Measurements from ENCODE around the gene TGFBR2. TPM values are rescaled to one million over a fixed set of nuclear protein-coding genes. Genes with fewer than 3 reads are reported as not detected.

TGFBR2 gene
- total and polyA plus RNA-seq, 8 donors: 109 to 269 (median 122) TPM

GRCh38 chr3:30712991-30713390 is 106.6 kb downstream of the TGFBR2 start:
- Histone ChIP-seq H3K36me3 (no peaks in the 10 kb centered on the region), H3K4me1 (peaks cover 0 to 2% of the 10 kb centered on the region in 2 donors), H3K27ac (no peak overlapping the region), H3K9me3 (no peaks in the 10 kb centered on the region), H3K27me3 (no peaks in the 10 kb centered on the region), H3K4me3 (no peak overlapping the region)
- no peak for ATAC-seq
- DNase-seq: no peak
- TF ChIP-seq, protein P1, sequence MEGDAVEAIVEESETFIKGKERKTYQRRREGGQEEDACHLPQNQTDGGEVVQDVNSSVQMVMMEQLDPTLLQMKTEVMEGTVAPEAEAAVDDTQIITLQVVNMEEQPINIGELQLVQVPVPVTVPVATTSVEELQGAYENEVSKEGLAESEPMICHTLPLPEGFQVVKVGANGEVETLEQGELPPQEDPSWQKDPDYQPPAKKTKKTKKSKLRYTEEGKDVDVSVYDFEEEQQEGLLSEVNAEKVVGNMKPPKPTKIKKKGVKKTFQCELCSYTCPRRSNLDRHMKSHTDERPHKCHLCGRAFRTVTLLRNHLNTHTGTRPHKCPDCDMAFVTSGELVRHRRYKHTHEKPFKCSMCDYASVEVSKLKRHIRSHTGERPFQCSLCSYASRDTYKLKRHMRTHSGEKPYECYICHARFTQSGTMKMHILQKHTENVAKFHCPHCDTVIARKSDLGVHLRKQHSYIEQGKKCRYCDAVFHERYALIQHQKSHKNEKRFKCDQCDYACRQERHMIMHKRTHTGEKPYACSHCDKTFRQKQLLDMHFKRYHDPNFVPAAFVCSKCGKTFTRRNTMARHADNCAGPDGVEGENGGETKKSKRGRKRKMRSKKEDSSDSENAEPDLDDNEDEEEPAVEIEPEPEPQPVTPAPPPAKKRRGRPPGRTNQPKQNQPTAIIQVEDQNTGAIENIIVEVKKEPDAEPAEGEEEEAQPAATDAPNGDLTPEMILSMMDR (IDR thresholded peaks at IDR 0.05): no peak
- intact Hi-C loops (cut with DNase I): no loop called here

- no peak for ATAC-seq
These were observed 107.6 kb downstream of the TGFBR2 start for GRCh38 chr3:30713885-30714503.

DNA sequence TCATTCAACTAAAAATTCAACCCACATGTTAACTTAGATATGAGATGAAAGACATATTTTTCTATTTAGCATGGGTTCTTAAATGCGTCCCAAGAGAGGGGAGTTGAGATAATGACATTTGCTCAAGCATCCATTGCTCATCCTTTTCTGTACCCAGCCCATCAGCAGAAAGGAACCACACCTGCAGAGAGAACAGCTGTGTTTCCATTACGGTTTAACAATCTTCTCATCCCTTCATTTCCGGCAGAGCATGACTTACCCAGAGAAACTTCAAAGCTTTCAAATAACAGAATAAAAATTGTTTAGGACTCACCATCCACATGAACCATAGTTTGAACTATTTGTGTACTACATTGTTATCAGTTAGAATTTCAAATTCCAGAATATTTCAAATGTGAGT is 113.1 kb downstream of the TGFBR2 start:
- ATAC-seq (no peak), DNase-seq (no peak)
- no peaks in the 10 kb centered on the region for H3K27me3 ChIP-seq
- H3K36me3 ChIP-seq: no peaks in the 10 kb centered on the region
- H3K4me1 ChIP-seq: no peaks in the 10 kb centered on the region
- H3K9me3 ChIP-seq: no peaks in the 10 kb centered on the region
- H3K27ac ChIP-seq: no peak overlapping the region
- H3K4me3 ChIP-seq: no peak overlapping the region
- intact Hi-C loops (cut with DNase I): no loop called here
- TF ChIP-seq, protein P1 (IDR thresholded peaks at IDR 0.05): no peak

More at GRCh38 chr3:30713885-30714503, 107.6 kb downstream of the TGFBR2 start:
- intact Hi-C loops (cut with DNase I): no loop called here
- Histone ChIP-seq H3K36me3 (no peaks in the 10 kb centered on the region), H3K4me3 (no peak overlapping the region), H3K9me3 (no peaks in the 10 kb centered on the region), H3K27me3 (no peaks in the 10 kb centered on the region), H3K4me1 (peaks cover 0 to 2% of the 10 kb centered on the region in 2 donors), H3K27ac (no peak overlapping the region)
- TF ChIP-seq, protein P1 (IDR thresholded peaks at IDR 0.05): no peak
- DNase-seq: peak in 1 of 4 donors; percentile 24

DNA sequence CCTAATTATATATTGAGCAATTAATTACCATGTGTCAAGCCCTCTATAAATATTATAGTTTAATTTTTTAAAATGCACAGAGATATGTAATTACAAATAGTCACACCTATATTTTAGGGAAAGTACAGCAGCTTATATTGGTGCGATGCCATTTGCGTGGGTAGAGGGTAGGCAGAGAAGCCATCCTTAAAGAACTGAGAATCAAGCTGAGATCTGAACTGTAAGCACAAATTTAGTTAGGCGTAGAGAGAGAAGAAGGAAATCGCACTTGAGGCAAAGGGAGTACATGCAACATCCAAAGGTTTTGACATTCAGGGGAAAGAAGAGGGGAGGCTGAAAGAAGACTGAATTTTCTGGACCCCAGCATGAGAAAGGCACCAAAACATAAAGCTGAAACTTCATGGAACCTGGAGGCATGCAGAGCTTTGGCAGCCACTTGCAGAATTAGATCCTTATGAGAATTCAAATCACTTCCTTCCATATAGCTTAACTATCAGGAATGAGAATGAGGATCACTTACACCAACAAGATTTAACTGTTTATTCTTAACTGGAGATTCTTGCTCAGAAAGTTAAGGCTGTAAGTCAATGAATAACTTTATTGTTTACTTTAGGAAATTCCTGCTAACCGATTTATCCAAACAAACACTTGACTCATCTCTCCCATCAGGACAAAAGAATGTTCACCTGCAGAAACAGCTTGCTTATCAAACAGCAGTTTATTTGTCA is 114.3 kb downstream of the TGFBR2 start:
- Histone ChIP-seq H3K27me3 (no peaks in the 10 kb centered on the region), H3K27ac (no peak overlapping the region), H3K9me3 (no peaks in the 10 kb centered on the region), H3K36me3 (no peaks in the 10 kb centered on the region), H3K4me3 (no peak overlapping the region), H3K4me1 (no peaks in the 10 kb centered on the region)
- no peak for DNase-seq
- TF ChIP-seq, protein P1 (IDR thresholded peaks at IDR 0.05): no peak
- intact Hi-C loops (cut with DNase I): no loop called here
- no peak for ATAC-seq

DNA sequence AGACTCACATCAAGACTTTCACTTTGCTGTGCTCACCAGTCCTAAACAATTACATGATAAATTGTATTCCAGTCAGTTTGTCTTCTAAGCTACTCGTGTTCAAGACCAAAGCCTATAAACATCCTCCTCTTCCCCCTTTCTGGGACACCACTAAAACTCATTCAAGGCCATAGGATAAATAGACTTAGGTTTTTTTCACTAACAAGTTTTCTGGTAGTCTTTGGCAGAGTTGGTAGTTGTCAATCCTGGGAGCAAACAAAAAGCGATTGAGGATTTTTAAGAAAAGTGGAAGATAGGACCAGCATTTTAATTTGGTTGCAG is 114.9 kb downstream of the TGFBR2 start:
- no peaks in the 10 kb centered on the region for H3K9me3 ChIP-seq
- intact Hi-C loops (cut with DNase I): no loop called here
- no peaks in the 10 kb centered on the region for H3K36me3 ChIP-seq
- H3K4me1 ChIP-seq: no peaks in the 10 kb centered on the region
- H3K4me3 ChIP-seq: no peak overlapping the region
- TF ChIP-seq, protein P1 (IDR thresholded peaks at IDR 0.05): no peak
- DNase-seq (no peak), ATAC-seq (no peak)
- H3K27ac ChIP-seq: no peak overlapping the region
- no peaks in the 10 kb centered on the region for H3K27me3 ChIP-seq

All from left lung (tissue), 10 donors.